ENCODE data around the gene DOK4.

DNA sequence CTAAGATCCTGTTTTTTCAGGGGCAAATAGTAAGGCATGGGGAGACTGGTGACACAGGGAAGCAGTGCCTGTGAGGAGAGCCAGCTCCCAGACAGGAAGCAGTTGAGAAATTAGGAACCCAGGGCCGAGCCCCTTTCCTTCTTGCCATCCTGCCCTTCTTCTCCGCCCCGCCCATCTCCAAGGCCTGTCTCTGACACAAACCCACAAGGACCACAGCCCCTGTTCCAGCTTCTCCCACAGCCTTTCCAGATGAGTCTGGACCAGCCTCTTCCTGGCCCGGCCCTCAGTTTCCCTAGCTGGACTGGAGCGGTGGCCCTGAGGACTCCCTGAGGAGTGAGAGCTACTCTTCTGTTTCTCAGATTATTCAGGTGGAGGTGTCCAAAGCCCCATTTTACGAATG lies 40.2 kb upstream of the DOK4 start:
- TF ChIP-seq, protein P1, sequence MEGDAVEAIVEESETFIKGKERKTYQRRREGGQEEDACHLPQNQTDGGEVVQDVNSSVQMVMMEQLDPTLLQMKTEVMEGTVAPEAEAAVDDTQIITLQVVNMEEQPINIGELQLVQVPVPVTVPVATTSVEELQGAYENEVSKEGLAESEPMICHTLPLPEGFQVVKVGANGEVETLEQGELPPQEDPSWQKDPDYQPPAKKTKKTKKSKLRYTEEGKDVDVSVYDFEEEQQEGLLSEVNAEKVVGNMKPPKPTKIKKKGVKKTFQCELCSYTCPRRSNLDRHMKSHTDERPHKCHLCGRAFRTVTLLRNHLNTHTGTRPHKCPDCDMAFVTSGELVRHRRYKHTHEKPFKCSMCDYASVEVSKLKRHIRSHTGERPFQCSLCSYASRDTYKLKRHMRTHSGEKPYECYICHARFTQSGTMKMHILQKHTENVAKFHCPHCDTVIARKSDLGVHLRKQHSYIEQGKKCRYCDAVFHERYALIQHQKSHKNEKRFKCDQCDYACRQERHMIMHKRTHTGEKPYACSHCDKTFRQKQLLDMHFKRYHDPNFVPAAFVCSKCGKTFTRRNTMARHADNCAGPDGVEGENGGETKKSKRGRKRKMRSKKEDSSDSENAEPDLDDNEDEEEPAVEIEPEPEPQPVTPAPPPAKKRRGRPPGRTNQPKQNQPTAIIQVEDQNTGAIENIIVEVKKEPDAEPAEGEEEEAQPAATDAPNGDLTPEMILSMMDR (IDR thresholded peaks at IDR 0.05) = no peak
- no peak for TF ChIP-seq POLR2A (IDR thresholded peaks at IDR 0.05)
- no peak for TF ChIP-seq EP300 (IDR thresholded peaks at IDR 0.05)

Measured in tibial nerve (tissue), 4 donors.